Esophagus squamous epithelium (tissue), 5 donors: ENCODE data around the gene STK32C. TPM values are rescaled to one million over a fixed set of nuclear protein-coding genes. Genes with fewer than 3 reads are reported as not detected.

Experiments
- DNase-seq: peaks from one replicate; lab custom pipeline; 2025; lab: John Stamatoyannopoulos, UW
- H3K27ac ChIP-seq, 4 donors: fragments of 200-600 bp; sonication (generic); one replicate each; pipeline ENCODE4 v1.5.1; 2016 to 2019; ENCODE audit warnings: mild to moderate bottlenecking in 1 of 4
- H3K27me3 ChIP-seq, 4 donors: fragments of 200-600 bp; sonication (generic); 1 replicate in 3 of 4; 2 replicates in 1 of 4; pipeline versions ENCODE4 v1.5.1 to v1.6.0; 2017 to 2021; ENCODE audit warnings: antibody characterized with exemption in 1 of 4
- H3K36me3 ChIP-seq, 3 donors: fragments of 200-600 bp; sonication (generic); one replicate each; pipeline ENCODE4 v1.5.1; 2016 to 2019
- H3K4me1 ChIP-seq, 3 donors: fragments of 200-600 bp; sonication (generic); one replicate each; pipeline ENCODE4 v1.5.1; 2017 to 2019
- H3K4me3 ChIP-seq, 4 donors: fragments of 200-600 bp; sonication (generic); 1 replicate in 3 of 4; 2 replicates in 1 of 4; pipeline ENCODE4 v1.5.1; 2016 to 2019; ENCODE audit warnings: mild to moderate bottlenecking in 2 of 4, moderate library complexity in 1 of 4
- H3K9me3 ChIP-seq, 3 donors: fragments of 200-600 bp; sonication (generic); one replicate each; pipeline ENCODE4 v1.5.1; 2016 to 2019
- POLR2A ChIP-seq, 4 donors: fragments of 450-650 bp; IDR thresholded peaks; one replicate each; pipeline ENCODE4 v1.6.1; 2017; ENCODE audit warnings: antibody characterized with exemption in 4 of 4, mild to moderate bottlenecking in 4 of 4, moderate library complexity in 3 of 4
- WGBS, 2 donors: methylation state at CpG; one replicate each; pipeline ENCODE4 v1.1.5; 2018; 5-methylcytosine and 5-hydroxymethylcytosine counted together
- intact Hi-C: fragments of 100-400 bp; cut with DNase I; formaldehyde crosslinking; loops from one replicate; pipeline ENCODE4 v1.15.0; 2022
- total RNA-seq, 4 donors: library from RNA; depleted of rRNA; stranded (reverse); fragments of >200 nt; gene quantifications; one replicate each; pipeline ENCODE4 v1.1.0, GENCODE V29; 2016
- TF ChIP-seq, protein P1 (sequence below), 6 experiments: fragments of 450-650 bp in 4 of 6; fragments of 200-600 bp in 2 of 6; sonication (generic) in 2 of 6; IDR thresholded peaks; one replicate each; pipeline ENCODE4 v1.5.1; 2016 to 2019; ENCODE audit warnings: antibody characterized with exemption in 6 of 6, mild to moderate bottlenecking in 4 of 6, moderate library complexity in 4 of 6
- donor health status: DM: yes; HTN: yes; CAD: no.

STK32C gene
- total RNA-seq, 4 donors from 2014 or later = 2.3 to 5.5 (median 2.6) TPM

DNA sequence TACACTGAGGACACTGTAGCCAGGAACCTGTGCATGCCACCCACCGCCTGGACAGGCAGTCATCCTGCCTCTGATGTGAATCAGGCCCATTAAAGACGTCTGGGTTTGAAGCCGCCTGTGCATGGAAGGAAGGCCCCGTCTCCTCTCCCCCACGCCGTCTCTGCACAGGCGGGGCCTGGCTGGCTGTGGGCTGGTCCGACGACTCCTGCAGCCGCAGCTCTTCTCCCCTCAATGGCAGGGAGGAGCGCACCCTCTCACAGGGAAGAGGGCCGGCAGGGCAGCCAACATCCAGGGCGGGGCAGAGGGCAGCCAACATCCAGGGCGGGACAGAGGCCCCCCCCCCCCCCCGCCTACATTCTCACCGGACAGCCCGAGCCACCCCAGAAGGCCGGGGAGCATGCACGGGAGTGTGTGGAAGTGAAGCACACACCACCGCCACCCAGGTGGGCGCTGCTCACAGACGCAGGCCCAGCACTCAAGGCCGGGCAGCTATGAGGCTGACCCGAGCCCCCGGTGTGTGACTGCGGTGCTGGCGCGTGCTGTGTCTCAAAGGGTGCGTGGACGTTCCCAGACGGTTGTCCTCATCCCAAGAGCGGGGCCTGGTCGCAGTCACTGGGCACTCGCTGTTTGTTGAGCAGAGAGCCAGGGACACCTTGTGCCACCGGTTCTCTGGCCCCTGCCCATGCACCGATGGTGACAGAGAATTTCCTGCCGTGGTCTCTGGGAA, 101.9 kb downstream of the STK32C start:
- Histone ChIP-seq H3K4me3 (no peak overlapping the region), H3K36me3 (no peaks in the 10 kb centered on the region), H3K27ac (no peak overlapping the region), H3K27me3 (no peaks in the 10 kb centered on the region), H3K4me1 (no peaks in the 10 kb centered on the region), H3K9me3 (no peaks in the 10 kb centered on the region)
- no peak for TF ChIP-seq POLR2A (IDR thresholded peaks at IDR 0.05)
- TF ChIP-seq, protein P1, sequence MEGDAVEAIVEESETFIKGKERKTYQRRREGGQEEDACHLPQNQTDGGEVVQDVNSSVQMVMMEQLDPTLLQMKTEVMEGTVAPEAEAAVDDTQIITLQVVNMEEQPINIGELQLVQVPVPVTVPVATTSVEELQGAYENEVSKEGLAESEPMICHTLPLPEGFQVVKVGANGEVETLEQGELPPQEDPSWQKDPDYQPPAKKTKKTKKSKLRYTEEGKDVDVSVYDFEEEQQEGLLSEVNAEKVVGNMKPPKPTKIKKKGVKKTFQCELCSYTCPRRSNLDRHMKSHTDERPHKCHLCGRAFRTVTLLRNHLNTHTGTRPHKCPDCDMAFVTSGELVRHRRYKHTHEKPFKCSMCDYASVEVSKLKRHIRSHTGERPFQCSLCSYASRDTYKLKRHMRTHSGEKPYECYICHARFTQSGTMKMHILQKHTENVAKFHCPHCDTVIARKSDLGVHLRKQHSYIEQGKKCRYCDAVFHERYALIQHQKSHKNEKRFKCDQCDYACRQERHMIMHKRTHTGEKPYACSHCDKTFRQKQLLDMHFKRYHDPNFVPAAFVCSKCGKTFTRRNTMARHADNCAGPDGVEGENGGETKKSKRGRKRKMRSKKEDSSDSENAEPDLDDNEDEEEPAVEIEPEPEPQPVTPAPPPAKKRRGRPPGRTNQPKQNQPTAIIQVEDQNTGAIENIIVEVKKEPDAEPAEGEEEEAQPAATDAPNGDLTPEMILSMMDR (IDR thresholded peaks at IDR 0.05) = no peak
- DNase-seq = no peak
- 71 to 73% methylated on average over 1 to 7 of the region's 37 CpGs for WGBS, 2 donors
- intact Hi-C loops = no loop called here

DNA sequence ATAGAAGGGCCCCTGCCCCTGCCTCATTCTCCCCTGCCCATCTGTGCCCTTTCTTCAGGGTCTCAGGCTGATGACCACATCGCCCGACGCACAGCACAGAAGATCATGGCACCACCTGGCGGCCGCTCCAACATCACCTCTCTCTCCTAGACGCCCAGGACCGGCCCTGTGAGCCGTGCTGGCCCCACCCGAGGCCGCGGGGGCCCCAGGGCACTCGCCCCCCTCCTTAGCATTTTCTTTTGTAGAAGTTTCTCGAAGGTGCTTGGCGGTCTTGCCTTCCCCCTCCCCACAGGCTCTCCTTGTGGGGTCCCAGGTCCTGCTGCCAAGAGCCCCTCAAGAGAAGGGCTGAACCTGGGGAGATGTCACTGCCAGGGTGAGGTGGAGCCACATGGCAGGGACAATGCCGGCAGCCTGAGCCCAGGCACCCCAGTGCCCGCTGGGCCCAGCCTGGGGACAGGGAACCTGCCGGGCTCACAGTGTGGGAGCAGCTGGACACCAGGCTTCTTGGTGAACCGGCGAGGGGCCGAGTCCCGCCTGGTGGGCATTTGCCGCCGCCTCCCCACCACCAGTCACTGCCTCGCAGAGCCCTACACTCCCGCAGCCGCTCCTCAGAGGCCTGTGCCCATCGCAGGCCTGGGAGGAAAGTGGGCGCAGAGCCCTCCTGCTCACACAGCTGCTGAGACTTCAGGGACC, 102.8 kb downstream of the STK32C start:
- TF ChIP-seq, protein P1 (IDR thresholded peaks at IDR 0.05) = no peak
- TF ChIP-seq POLR2A (IDR thresholded peaks at IDR 0.05) = no peak
- intact Hi-C loops = no loop called here
- Histone ChIP-seq H3K36me3 (no peaks in the 10 kb centered on the region), H3K4me3 (no peak overlapping the region), H3K27me3 (no peaks in the 10 kb centered on the region), H3K27ac (no peak overlapping the region), H3K9me3 (no peaks in the 10 kb centered on the region), H3K4me1 (no peaks in the 10 kb centered on the region)
- no peak for DNase-seq
- 80% methylated on average over 15 to 16 of the region's 28 CpGs for WGBS, 2 donors

GRCh38 chr10:132204078-132204780, 103.5 kb downstream of the STK32C start:
- no peaks in the 10 kb centered on the region for H3K9me3 ChIP-seq
- H3K4me1 ChIP-seq = no peaks in the 10 kb centered on the region
- no peak for TF ChIP-seq POLR2A (IDR thresholded peaks at IDR 0.05)
- TF ChIP-seq, protein P1 (IDR thresholded peaks at IDR 0.05) = no peak
- H3K27ac ChIP-seq = no peak overlapping the region
- intact Hi-C loops = no loop called here
- no peaks in the 10 kb centered on the region for H3K36me3 ChIP-seq
- DNase-seq = no peak
- H3K4me3 ChIP-seq = no peak overlapping the region
- WGBS, 2 donors = 90 to 100% methylated on average over 1 to 2 of the region's 20 CpGs
- H3K27me3 ChIP-seq = no peaks in the 10 kb centered on the region

- no peak for TF ChIP-seq POLR2A (IDR thresholded peaks at IDR 0.05)
- TF ChIP-seq, protein P1 (IDR thresholded peaks at IDR 0.05) = no peak
- 71% methylated on average over 7 of the region's 34 CpGs; no CpG with 5 or more reads in 1 of the 2 donors for WGBS, 2 donors
- Histone ChIP-seq H3K27me3 (no peaks in the 10 kb centered on the region), H3K36me3 (no peaks in the 10 kb centered on the region), H3K9me3 (no peaks in the 10 kb centered on the region), H3K4me3 (no peak overlapping the region), H3K4me1 (no peaks in the 10 kb centered on the region), H3K27ac (no peak overlapping the region)
- intact Hi-C loops = no loop called here
- DNase-seq = no peak
Observed at GRCh38 chr10:132203256-132204077, 104.3 kb downstream of the STK32C start.
